Measurements from ENCODE around the gene CAMK2B. TPM values are rescaled to one million over a fixed set of nuclear protein-coding genes. Genes with fewer than 3 reads are reported as not detected.

CAMK2B gene
- total RNA-seq, 1 donor from 2014 or later, result 0.17 TPM

- ATAC-seq, result no peak
- intact Hi-C loops (cut with DNase I), result no loop called here
- Histone ChIP-seq H3K4me3 (no peak overlapping the region), H3K27ac (no peak overlapping the region), H3K9me3 (no peaks in the 10 kb centered on the region), H3K27me3 (no peaks in the 10 kb centered on the region), H3K4me1 (no peaks in the 10 kb centered on the region), H3K36me3 (no peaks in the 10 kb centered on the region)
- no peak for TF ChIP-seq CTCF (IDR thresholded peaks at IDR 0.05)
- DNase-seq, result no peak
These were observed 52.4 kb downstream of the CAMK2B start for GRCh38 chr7:44272981-44273380.

- DNase-seq (no peak), ATAC-seq (no peak)
- intact Hi-C loops (cut with DNase I), result no loop called here
- Histone ChIP-seq H3K4me3 (no peak overlapping the region), H3K27me3 (no peaks in the 10 kb centered on the region), H3K4me1 (no peaks in the 10 kb centered on the region), H3K36me3 (no peaks in the 10 kb centered on the region), H3K9me3 (no peaks in the 10 kb centered on the region), H3K27ac (no peak overlapping the region)
- no peak for TF ChIP-seq CTCF (IDR thresholded peaks at IDR 0.05)
These were observed 52.9 kb downstream of the CAMK2B start for GRCh38 chr7:44272456-44272855.

- Histone ChIP-seq H3K27ac (no peak overlapping the region), H3K4me3 (no peak overlapping the region), H3K4me1 (no peaks in the 10 kb centered on the region), H3K27me3 (no peaks in the 10 kb centered on the region), H3K9me3 (no peaks in the 10 kb centered on the region), H3K36me3 (no peaks in the 10 kb centered on the region)
- ATAC-seq (no peak), DNase-seq (no peak)
- TF ChIP-seq CTCF (IDR thresholded peaks at IDR 0.05), result no peak
- intact Hi-C loops (cut with DNase I), result no loop called here
These were observed 55.4 kb downstream of the CAMK2B start for GRCh38 chr7:44269943-44270493.

GRCh38 chr7:44269417-44269816, 56.0 kb downstream of the CAMK2B start:
- Histone ChIP-seq H3K27ac (no peak overlapping the region), H3K4me1 (no peaks in the 10 kb centered on the region), H3K9me3 (no peaks in the 10 kb centered on the region), H3K4me3 (no peak overlapping the region), H3K36me3 (no peaks in the 10 kb centered on the region), H3K27me3 (peaks cover 5% of the 10 kb centered on the region)
- intact Hi-C loops (cut with DNase I), result no loop called here
- no peak for TF ChIP-seq CTCF (IDR thresholded peaks at IDR 0.05)
- DNase-seq, result no peak
- ATAC-seq, result no peak

- no peak for TF ChIP-seq CTCF (IDR thresholded peaks at IDR 0.05)
- H3K27me3 ChIP-seq, result peaks cover 11% of the 10 kb centered on the region
- no peaks in the 10 kb centered on the region for H3K9me3 ChIP-seq
- no peaks in the 10 kb centered on the region for H3K4me1 ChIP-seq
- intact Hi-C loops (cut with DNase I), result no loop called here
- no peaks in the 10 kb centered on the region for H3K36me3 ChIP-seq
- no peak overlapping the region for H3K27ac ChIP-seq
- no peak for DNase-seq
- no peak overlapping the region for H3K4me3 ChIP-seq
- no peak for ATAC-seq
These were observed 56.7 kb downstream of the CAMK2B start for GRCh38 chr7:44268671-44269070.
